Measurements from ENCODE around the gene TMEM184B.

DNA sequence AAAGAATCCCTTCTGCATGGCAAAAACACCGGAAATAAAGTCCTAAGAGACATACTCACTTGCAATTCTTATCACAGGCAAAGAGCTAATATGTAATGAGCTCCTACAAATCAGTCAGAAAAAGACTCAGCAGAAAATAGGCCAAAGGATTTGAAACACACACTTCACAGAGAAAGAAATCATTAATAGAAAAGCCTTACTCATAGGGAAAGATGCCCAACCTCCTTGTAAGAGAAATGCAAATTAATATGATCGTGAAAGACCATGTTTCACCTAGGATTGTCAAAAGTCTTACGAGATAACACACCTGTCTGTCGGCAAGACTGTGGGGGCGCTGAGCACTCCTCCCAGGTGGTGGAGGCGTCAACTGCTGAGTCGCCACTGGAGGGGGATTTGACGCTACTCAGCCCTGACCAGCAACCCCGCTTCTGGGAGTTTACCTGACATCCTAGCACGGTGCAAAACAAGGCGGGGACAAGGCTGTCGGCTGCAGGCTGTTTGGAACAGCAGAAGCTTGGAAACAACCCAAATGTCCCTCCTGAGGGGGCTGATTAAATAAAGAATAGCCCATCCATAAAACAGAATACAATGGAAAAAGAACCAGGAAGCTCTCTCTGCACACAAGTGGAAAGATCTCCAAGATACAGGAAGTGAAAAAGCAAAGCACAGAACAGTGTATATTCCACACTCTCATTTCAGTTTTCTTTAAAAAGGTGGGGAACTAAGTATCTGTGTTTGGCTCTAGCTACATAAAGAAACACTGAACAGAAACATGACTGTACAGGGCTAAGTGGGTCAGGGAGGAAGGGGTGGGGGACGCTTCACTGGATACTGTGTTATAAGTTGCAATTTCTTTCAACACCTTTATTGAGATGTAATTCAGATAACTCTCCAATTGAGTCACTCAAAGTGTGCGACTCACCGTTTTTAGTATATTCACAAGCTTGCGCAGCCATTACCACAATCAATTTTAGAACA, 33.0 kb upstream of the TMEM184B start:
- TF ChIP-seq, protein P1, sequence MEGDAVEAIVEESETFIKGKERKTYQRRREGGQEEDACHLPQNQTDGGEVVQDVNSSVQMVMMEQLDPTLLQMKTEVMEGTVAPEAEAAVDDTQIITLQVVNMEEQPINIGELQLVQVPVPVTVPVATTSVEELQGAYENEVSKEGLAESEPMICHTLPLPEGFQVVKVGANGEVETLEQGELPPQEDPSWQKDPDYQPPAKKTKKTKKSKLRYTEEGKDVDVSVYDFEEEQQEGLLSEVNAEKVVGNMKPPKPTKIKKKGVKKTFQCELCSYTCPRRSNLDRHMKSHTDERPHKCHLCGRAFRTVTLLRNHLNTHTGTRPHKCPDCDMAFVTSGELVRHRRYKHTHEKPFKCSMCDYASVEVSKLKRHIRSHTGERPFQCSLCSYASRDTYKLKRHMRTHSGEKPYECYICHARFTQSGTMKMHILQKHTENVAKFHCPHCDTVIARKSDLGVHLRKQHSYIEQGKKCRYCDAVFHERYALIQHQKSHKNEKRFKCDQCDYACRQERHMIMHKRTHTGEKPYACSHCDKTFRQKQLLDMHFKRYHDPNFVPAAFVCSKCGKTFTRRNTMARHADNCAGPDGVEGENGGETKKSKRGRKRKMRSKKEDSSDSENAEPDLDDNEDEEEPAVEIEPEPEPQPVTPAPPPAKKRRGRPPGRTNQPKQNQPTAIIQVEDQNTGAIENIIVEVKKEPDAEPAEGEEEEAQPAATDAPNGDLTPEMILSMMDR (IDR thresholded peaks at IDR 0.05 in 8 of 11, conservative IDR thresholded peaks at IDR 0.05 in 3 of 11), result no peak
- TF ChIP-seq POLR2AphosphoS5 (IDR thresholded peaks at IDR 0.05), result peak in 1 of 3 donors; percentile 69

Data from spleen (tissue), 7 donors.